Hepatocyte (in vitro differentiated cells): Measurements from ENCODE around the gene IGSF8. TPM values are rescaled to one million over a fixed set of nuclear protein-coding genes. Genes with fewer than 3 reads are reported as not detected.

ENCODE experiments used
- DNase-seq: peaks from one replicate; pipeline ENCODE4 v3.0.0-alpha.2; 2016; ENCODE audit warnings: low spot score
- H2AFZ ChIP-seq: fragments of 200-600 bp; sonication (generic); 2 replicates; pipeline ENCODE4 v1.6.0; 2016; ENCODE audit warnings: antibody characterized with exemption, mild to moderate bottlenecking
- H3K27ac ChIP-seq: fragments of 200-600 bp; sonication (generic); 2 replicates; pipeline ENCODE4 v1.5.1; 2016; ENCODE audit warnings: mild to moderate bottlenecking
- H3K27me3 ChIP-seq: fragments of 200-600 bp; sonication (generic); 2 replicates; pipeline ENCODE4 v1.6.1; 2016
- H3K36me3 ChIP-seq: fragments of 200-600 bp; sonication (generic); replicated peaks from 2 replicates; pipeline ENCODE4 v1.5.1; 2016; ENCODE audit warnings: low read depth; ENCODE audit not compliant: insufficient read depth
- H3K4me1 ChIP-seq: fragments of 200-600 bp; sonication (generic); 2 replicates; pipeline ENCODE4 v1.5.1; 2016; ENCODE audit warnings: mild to moderate bottlenecking, moderate library complexity; ENCODE audit not compliant: insufficient read depth
- H3K4me2 ChIP-seq: fragments of 200-600 bp; sonication (generic); 2 replicates; pipeline ENCODE4 v1.6.0; 2016
- H3K4me3 ChIP-seq: fragments of 200-600 bp; sonication (generic); 2 replicates; pipeline ENCODE4 v1.5.1; 2016; ENCODE audit warnings: mild to moderate bottlenecking
- H3K79me2 ChIP-seq: fragments of 200-600 bp; sonication (generic); 2 replicates; pipeline ENCODE4 v1.6.0; 2017; ENCODE audit warnings: mild to moderate bottlenecking
- H3K9me2 ChIP-seq: fragments of 200-600 bp; sonication (generic); replicated peaks from 2 replicates; pipeline ENCODE4 v1.6.0; 2017; ENCODE audit warnings: mild to moderate bottlenecking; ENCODE audit not compliant: insufficient read depth
- H3K9me3 ChIP-seq: fragments of 200-600 bp; sonication (generic); 2 replicates; pipeline ENCODE4 v1.5.1; 2016; ENCODE audit warnings: low read depth, mild to moderate bottlenecking
- H4K20me1 ChIP-seq: fragments of 200-600 bp; sonication (generic); 2 replicates; pipeline ENCODE4 v1.6.0; 2016; ENCODE audit warnings: mild to moderate bottlenecking; ENCODE audit not compliant: insufficient read depth, poor library complexity, severe bottlenecking
- EZH2 ChIP-seq: fragments of 200-600 bp; sonication (generic); IDR thresholded peaks from 2 replicates; pipeline ENCODE4 v1.6.1; 2016; ENCODE audit warnings: antibody characterized with exemption, mild to moderate bottlenecking, borderline replicate concordance
- EZH2phosphoT487 ChIP-seq: fragments of 200-600 bp; sonication (generic); IDR thresholded peaks from one replicate; pipeline ENCODE4 v1.6.1; 2018; ENCODE audit warnings: antibody characterized with exemption, mild to moderate bottlenecking, low read depth, moderate library complexity; ENCODE audit not compliant: unreplicated experiment, severe bottlenecking
- WGBS: methylation state at CpG from one replicate; pipeline ENCODE4 v1.1.6; 2016; ENCODE audit warnings: low lambda C conversion rate; ENCODE audit errors: missing lambda C conversion rate; 5-methylcytosine and 5-hydroxymethylcytosine counted together
- polyA plus RNA-seq: library from polyadenylated mRNA; unstranded; fragments of >200 nt; fragmentation: Nextera tagmentation; extraction: Ambion mirVana; gene quantifications from 2 replicates; pipeline ENCODE4 v1.2.1, GENCODE V29; 2016
- total RNA-seq: library from RNA; depleted of rRNA; stranded (reverse); fragments of >200 nt; gene quantifications from 2 replicates; pipeline ENCODE4 v1.2.3, GENCODE V29; 2014
- TF ChIP-seq, protein P1 (sequence below): fragments of 200-600 bp; sonication (generic); IDR thresholded peaks from 2 replicates; pipeline ENCODE4 v1.5.1; 2016; ENCODE audit warnings: antibody characterized with exemption, mild to moderate bottlenecking; ENCODE audit not compliant: poor library complexity

IGSF8 gene
- total and polyA plus RNA-seq, 2 experiments from 2014 or later: 36.8 to 54.1 TPM

- Histone ChIP-seq H2AFZ (no peak overlapping the region), H3K4me1 (peaks cover 4% of the 10 kb centered on the region), H3K4me3 (no peak overlapping the region), H3K9me2 (no peaks in the 10 kb centered on the region), H3K27me3 (peaks cover 8% of the 10 kb centered on the region), H3K36me3 (no peaks in the 10 kb centered on the region), H3K79me2 (no peaks in the 10 kb centered on the region), H3K4me2 (no peak overlapping the region), H3K27ac (no peak overlapping the region), H3K9me3 (no peaks in the 10 kb centered on the region), H4K20me1 (no peaks in the 10 kb centered on the region)
- 62% methylated on average over 2 of the region's 2 CpGs for WGBS
- no peak for DNase-seq
- TF ChIP-seq, protein P1, sequence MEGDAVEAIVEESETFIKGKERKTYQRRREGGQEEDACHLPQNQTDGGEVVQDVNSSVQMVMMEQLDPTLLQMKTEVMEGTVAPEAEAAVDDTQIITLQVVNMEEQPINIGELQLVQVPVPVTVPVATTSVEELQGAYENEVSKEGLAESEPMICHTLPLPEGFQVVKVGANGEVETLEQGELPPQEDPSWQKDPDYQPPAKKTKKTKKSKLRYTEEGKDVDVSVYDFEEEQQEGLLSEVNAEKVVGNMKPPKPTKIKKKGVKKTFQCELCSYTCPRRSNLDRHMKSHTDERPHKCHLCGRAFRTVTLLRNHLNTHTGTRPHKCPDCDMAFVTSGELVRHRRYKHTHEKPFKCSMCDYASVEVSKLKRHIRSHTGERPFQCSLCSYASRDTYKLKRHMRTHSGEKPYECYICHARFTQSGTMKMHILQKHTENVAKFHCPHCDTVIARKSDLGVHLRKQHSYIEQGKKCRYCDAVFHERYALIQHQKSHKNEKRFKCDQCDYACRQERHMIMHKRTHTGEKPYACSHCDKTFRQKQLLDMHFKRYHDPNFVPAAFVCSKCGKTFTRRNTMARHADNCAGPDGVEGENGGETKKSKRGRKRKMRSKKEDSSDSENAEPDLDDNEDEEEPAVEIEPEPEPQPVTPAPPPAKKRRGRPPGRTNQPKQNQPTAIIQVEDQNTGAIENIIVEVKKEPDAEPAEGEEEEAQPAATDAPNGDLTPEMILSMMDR: no peak
- TF ChIP-seq EZH2: no peak
- no peak for TF ChIP-seq EZH2phosphoT487
These were observed 52.8 kb downstream of the IGSF8 start for GRCh38 chr1:160045653-160046052.

- no peaks in the 10 kb centered on the region for H3K27me3 ChIP-seq
- peaks cover 4% of the 10 kb centered on the region for H3K4me1 ChIP-seq
- TF ChIP-seq EZH2phosphoT487 (no peak), EZH2 (no peak)
- DNase-seq: no peak
- H3K36me3 ChIP-seq: no peaks in the 10 kb centered on the region
- H3K9me3 ChIP-seq: no peaks in the 10 kb centered on the region
- H4K20me1 ChIP-seq: no peaks in the 10 kb centered on the region
- H3K79me2 ChIP-seq: no peaks in the 10 kb centered on the region
- no peak overlapping the region for H3K27ac ChIP-seq
- no peak overlapping the region for H3K4me3 ChIP-seq
- no peak overlapping the region for H2AFZ ChIP-seq
- H3K9me2 ChIP-seq: no peaks in the 10 kb centered on the region
- no peak overlapping the region for H3K4me2 ChIP-seq
These were observed 54.9 kb downstream of the IGSF8 start for GRCh38 chr1:160043543-160043942.

Other genes with a start within 250 kb of the IGSF8 start
- 0.33 TPM in 1 of 2 replicates, not detected in the other for gene VSIG8, start 236.0 kb downstream of the IGSF8 start, total RNA-seq
- 0.13 and 0.38 TPM in 2 replicates for gene VSIG8, start 236.0 kb downstream of the IGSF8 start, polyA plus RNA-seq
- 0.43 TPM in 1 of 2 replicates, not detected in the other for gene CFAP45, start 198.5 kb downstream of the IGSF8 start, total RNA-seq
- gene CFAP45, start 198.5 kb downstream of the IGSF8 start, polyA plus RNA-seq: not detected in 2 replicates
- gene TAGLN2, start 173.1 kb downstream of the IGSF8 start, total RNA-seq: 122 and 124 TPM in 2 replicates
- 284 and 292 TPM in 2 replicates for gene TAGLN2, start 173.1 kb downstream of the IGSF8 start, polyA plus RNA-seq
- gene IGSF9, start 153.0 kb downstream of the IGSF8 start, total RNA-seq: 5.3 and 8.2 TPM in 2 replicates
- gene IGSF9, start 153.0 kb downstream of the IGSF8 start, polyA plus RNA-seq: 22.5 and 25.4 TPM in 2 replicates
- not detected in 2 replicates for gene SLAMF9, start 144.4 kb downstream of the IGSF8 start, total RNA-seq
- not detected in 2 replicates for gene SLAMF9, start 144.4 kb downstream of the IGSF8 start, polyA plus RNA-seq
- 9.0 and 10.5 TPM in 2 replicates for gene PIGM, start 66.6 kb downstream of the IGSF8 start, total RNA-seq
- 5.9 and 6.3 TPM in 2 replicates for gene PIGM, start 66.6 kb downstream of the IGSF8 start, polyA plus RNA-seq
- not detected in 2 replicates for gene KCNJ10, start 28.5 kb downstream of the IGSF8 start, total RNA-seq
- gene KCNJ10, start 28.5 kb downstream of the IGSF8 start, polyA plus RNA-seq: not detected in 2 replicates
- not detected in 2 replicates for gene KCNJ9, start 17.1 kb downstream of the IGSF8 start, total RNA-seq
- not detected in 2 replicates for gene KCNJ9, start 17.1 kb downstream of the IGSF8 start, polyA plus RNA-seq
- 2.9 and 4.7 TPM in 2 replicates for gene ATP1A2, start 17.1 kb upstream of the IGSF8 start, total RNA-seq
- 0.80 and 1.5 TPM in 2 replicates for gene ATP1A2, start 17.1 kb upstream of the IGSF8 start, polyA plus RNA-seq
- gene ATP1A4, start 53.0 kb upstream of the IGSF8 start, total RNA-seq: 0.68 and 4.4 TPM in 2 replicates
- 0.45 and 2.2 TPM in 2 replicates for gene ATP1A4, start 53.0 kb upstream of the IGSF8 start, polyA plus RNA-seq
- 0.72 TPM in 1 of 2 replicates, not detected in the other for gene CASQ1, start 92.0 kb upstream of the IGSF8 start, total RNA-seq
- gene CASQ1, start 92.0 kb upstream of the IGSF8 start, polyA plus RNA-seq: 0.51 and 0.57 TPM in 2 replicates
- gene PEA15, start 106.8 kb upstream of the IGSF8 start, total RNA-seq: 61.1 and 82.3 TPM in 2 replicates
- gene PEA15, start 106.8 kb upstream of the IGSF8 start, polyA plus RNA-seq: 59.5 and 62.0 TPM in 2 replicates
- gene DCAF8, start 163.9 kb upstream of the IGSF8 start, total RNA-seq: 85.8 and 110 TPM in 2 replicates
- gene DCAF8, start 163.9 kb upstream of the IGSF8 start, polyA plus RNA-seq: 95.1 and 113 TPM in 2 replicates
- gene PEX19, start 186.5 kb upstream of the IGSF8 start, total RNA-seq: 60.3 and 74.4 TPM in 2 replicates
- 37.7 and 39.3 TPM in 2 replicates for gene PEX19, start 186.5 kb upstream of the IGSF8 start, polyA plus RNA-seq
- 149 and 151 TPM in 2 replicates for gene COPA, start 244.6 kb upstream of the IGSF8 start, total RNA-seq
- 138 and 141 TPM in 2 replicates for gene COPA, start 244.6 kb upstream of the IGSF8 start, polyA plus RNA-seq
- 90.3 and 103 TPM in 2 replicates for gene NCSTN, start 244.8 kb upstream of the IGSF8 start, total RNA-seq
- 112 and 120 TPM in 2 replicates for gene NCSTN, start 244.8 kb upstream of the IGSF8 start, polyA plus RNA-seq